OCI-LY7 (cell line): Measurements from ENCODE around the gene NUP42.

ENCODE experiments used
- EZH2phosphoT487 ChIP-seq: fragments of 200-600 bp; sonication (generic); IDR thresholded peaks from 2 replicates; pipeline ENCODE4 v1.6.1; 2018; ENCODE audit warnings: low read depth, borderline replicate concordance, mild to moderate bottlenecking, mixed run types, antibody characterized with exemption, low read length, moderate library complexity, mixed read lengths
- TF ChIP-seq, protein P1 (sequence below): fragments of 200-600 bp; sonication (generic); conservative IDR thresholded peaks from 2 replicates; pipeline ENCODE4 v1.5.1; 2014; ENCODE audit warnings: mild to moderate bottlenecking, antibody characterized with exemption, low read length, moderate library complexity, mixed read lengths

DNA sequence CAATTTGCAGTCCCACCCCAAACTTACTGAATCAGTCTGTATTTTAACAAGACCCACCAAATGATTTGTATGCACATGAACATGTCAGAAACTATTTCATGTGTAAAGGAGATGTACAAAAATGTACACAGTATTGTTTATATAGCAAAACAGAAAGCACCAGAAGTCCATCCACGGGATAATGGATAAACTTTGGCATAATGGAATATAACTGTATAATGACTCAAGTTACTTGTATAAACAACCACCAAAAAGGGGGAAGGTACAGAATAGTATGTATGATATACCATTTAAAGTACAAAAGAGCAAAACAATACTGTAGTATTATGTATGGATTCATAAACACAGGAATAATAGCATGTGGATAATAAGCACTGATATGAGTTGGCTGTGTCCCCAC lies 22.4 kb downstream of the NUP42 start:
- TF ChIP-seq, protein P1, sequence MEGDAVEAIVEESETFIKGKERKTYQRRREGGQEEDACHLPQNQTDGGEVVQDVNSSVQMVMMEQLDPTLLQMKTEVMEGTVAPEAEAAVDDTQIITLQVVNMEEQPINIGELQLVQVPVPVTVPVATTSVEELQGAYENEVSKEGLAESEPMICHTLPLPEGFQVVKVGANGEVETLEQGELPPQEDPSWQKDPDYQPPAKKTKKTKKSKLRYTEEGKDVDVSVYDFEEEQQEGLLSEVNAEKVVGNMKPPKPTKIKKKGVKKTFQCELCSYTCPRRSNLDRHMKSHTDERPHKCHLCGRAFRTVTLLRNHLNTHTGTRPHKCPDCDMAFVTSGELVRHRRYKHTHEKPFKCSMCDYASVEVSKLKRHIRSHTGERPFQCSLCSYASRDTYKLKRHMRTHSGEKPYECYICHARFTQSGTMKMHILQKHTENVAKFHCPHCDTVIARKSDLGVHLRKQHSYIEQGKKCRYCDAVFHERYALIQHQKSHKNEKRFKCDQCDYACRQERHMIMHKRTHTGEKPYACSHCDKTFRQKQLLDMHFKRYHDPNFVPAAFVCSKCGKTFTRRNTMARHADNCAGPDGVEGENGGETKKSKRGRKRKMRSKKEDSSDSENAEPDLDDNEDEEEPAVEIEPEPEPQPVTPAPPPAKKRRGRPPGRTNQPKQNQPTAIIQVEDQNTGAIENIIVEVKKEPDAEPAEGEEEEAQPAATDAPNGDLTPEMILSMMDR, result no peak
- no peak for TF ChIP-seq EZH2phosphoT487
